GM21786 (cell line): Measurements from ENCODE around the gene BNIP3.
"Not testable (repeated sequence)": the region's sequence is repeated elsewhere in the genome, so short reads cannot be mapped to it uniquely, and the experiment has no call there.

Experiments
- ATAC-seq: cut with Tn5 transposase; IDR thresholded peaks from one replicate; pipeline ENCODE4 v1.9.1; 2021; ENCODE audit not compliant: unreplicated experiment

Gene BNIP3

GRCh38 chr10:131930586-131931330, 51.0 kb downstream of the BNIP3 start:
- ATAC-seq = no peak

- ATAC-seq = no peak
Observed at GRCh38 chr10:131930150-131930549, 51.6 kb downstream of the BNIP3 start.

DNA sequence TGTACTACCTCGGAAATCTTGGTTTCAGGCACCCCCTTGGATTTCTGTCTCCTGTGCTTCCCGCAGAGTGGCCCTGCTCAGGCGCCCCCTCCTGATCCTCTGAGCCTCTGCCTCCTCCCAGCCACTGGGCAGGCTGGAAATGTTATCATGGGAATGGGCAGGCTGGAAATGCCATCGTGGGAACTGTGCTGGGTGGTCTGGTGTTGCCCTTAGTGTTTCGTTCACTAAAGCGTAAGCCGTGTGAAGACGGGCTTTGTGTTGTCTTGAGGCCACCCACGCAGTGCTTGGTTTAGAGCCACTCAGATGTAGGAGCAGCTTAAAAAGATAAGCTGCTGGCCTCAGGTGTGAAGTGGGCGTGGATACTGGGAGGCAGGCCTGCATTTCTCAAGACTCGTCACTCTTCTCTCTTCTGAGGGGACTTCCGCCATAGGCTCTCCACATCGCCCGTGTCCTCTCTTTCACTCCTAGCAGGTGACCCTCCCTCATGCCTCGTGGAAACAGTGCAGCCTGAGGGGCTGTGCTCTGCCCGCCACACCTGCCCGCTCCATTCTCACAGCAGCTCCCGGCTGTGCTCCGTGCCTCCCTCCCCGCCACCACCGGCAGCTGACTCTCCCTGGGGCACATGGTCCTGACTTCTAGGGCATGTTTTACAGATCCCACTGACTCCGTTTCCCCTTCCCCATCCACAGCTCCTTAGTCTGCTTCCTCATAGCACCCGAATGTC, 52.4 kb downstream of the BNIP3 start:
- ATAC-seq = no peak

DNA sequence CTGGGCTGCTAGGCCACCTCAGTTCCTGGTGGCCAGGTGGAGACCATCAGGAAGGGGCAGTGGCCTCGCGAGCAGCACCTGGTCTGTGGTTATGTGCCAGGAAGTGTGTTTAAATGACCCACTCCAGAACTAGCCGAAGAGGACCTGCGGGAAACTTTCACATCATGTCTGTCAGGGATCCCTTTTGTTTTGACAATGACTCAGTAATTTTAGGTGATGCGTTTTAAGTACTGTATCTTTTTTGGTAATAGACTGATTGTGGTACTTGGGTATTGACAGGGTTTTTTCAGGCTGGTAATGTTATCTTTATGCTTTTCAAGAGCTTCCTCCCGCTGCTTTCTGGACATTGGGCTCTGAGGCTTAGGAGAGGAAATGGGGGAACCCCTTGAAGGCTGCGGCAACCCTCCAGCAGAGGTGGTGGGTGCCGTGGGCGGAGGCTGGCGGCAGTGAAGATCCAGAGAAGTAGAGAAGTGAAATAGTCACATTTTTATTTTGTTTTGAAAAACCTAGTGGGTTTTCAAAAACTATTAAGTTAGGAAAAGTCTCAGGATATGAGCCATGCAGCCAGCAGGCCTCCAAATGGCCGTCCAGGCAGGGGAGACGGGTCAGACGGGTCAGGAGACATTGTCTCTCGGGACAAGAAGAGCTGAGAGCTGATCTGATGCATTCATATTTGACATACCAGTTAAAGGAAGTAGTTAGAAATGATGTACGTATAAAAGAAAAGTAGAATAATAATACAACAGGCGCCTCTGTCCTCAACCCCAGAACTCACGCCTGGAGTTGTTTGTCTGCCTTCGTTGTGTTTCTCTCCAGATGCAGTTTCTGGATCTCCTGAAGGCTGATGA, 53.3 kb downstream of the BNIP3 start:
- peak; percentile 86 for ATAC-seq

- ATAC-seq = no peak
Observed at GRCh38 chr10:131926743-131927595, 54.8 kb downstream of the BNIP3 start.

- ATAC-seq = no peak
Observed at GRCh38 chr10:131926253-131926652, 55.5 kb downstream of the BNIP3 start.

GRCh38 chr10:131925716-131926115, 56.0 kb downstream of the BNIP3 start:
- no peak for ATAC-seq

DNA sequence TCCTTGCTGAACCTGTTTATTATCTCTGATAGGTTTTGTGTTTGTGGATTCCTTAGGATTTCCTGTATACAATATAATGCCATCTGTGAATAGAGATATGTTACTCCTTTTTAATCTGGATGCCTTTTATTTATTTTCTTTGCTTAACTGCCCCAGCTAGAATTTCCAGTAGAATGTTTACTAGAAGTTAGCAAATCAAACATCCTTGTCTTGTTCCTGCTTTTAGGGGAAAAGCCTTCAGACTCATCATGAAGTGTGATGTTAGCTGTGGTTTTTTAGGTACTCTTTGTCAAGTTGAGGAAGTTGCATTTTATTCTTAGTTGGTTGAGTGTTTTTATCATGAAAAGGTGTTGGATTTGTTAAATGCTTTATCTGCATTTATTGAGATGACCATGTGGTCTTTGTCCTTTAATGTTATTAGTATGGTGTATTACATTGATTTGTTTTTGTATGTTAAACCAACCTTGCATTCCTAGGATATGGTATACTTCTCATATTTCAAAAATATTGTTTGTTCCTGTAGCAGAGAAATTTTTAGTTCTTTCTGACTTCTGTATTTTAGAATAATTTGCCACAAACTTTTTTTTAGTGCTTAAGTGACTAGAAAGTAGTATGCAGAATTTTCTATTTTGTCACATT, 56.6 kb downstream of the BNIP3 start:
- ATAC-seq = no peak

DNA sequence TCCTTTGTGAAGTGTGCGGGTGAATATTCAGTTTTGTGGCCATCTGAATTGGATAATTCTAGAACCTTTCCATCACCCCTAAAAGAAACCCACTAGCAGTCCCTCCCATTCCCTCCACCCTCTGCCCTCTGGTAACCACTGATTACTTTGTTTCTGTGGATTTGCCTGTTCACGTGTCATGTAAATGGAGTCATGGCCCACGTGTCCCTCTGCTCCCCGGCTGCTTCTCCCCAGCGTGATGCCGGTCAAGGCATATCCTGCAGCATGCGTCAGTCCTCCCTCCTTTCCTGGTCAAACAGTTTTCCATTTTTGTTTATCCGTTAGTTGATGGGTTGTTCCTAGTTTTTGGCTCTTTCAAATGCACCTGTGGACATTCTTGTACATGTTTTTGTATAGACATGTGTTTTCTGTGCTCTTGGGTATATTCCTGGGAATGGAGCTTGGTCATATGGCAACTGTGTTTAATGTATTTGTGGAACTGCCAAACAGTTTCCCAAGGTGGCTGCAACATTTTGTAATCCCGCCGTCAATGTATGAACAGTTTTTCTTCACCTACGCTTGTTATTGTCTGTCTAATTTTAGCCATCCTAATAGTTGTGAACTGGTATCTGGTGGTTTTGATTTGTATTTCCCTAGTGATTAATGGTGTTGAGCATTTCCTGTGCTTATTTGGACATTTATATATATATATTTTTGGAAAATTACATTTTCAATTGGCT, 58.5 kb downstream of the BNIP3 start:
- no peak for ATAC-seq

- ATAC-seq = peak; percentile 79
Observed at GRCh38 chr10:131921184-131921583, 60.5 kb downstream of the BNIP3 start.

DNA sequence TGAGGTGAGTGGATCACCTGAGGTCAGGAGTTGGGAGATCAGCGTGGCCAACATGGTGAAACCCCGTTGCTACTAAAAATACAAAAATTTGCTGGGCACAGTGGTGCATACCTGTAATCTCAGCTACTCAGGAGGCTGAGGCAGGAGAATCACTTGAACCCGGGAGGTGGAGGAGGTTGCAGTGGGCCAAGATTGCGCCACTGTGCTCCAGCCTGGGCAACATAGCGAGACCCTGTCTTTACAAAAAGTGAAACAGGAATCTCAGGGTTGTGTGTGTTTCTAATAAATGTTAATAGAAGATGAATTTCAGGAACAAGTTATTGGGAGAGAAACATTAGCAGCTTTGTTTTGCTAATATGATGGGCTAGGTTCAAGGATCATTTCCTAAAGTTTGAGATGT, 61.0 kb downstream of the BNIP3 start:
- ATAC-seq = no peak

DNA sequence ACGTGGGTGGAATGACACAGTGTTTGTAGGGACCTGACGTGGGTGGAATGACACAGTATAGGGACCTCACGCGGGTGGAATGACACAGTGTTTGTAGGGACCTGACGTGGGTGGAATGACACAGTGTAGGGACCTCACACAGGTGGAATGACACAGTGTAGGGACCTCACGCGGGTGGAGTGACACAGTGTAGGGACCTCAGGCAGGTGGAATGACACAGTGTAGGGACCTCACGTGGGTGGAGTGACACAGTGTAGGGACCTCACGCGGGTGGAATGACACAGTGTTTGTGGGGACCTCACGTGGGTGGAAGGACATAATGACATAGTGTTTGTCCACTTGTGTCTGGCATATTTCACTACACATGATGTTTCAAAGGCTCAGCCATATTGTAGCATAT, 61.6 kb downstream of the BNIP3 start:
- no peak for ATAC-seq

DNA sequence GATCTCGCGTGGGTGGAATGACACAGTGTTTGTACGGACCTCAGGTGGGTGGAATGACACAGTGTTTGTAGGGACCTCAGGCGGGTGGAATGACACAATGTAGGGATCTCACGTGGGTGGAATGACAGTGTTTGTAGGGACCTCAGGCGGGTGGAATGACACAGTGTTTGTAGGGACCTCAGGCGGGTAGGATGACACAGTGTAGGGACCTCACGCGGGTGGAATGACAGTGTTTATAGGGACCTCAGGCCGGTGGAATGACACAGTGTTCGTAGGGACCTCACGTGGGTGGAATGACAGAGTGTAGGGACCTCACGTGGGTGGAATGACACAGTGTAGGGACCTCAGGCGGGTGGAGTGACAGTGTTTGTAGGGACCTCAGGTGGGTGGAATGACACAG, 62.3 kb downstream of the BNIP3 start:
- not testable (repeated sequence) for ATAC-seq
